Ascending aorta (tissue), 2 donors: ENCODE measurements around the gene CHI3L1. TPM values are rescaled to one million over a fixed set of nuclear protein-coding genes. Genes with fewer than 3 reads are reported as not detected.

Source experiments
- DNase-seq, 2 donors: peaks; one replicate each; pipeline ENCODE4 v3.0.0-alpha.2; 2019; ENCODE audit warnings: low spot score in 2 of 2
- H3K27ac ChIP-seq, 2 donors: fragments of 200-600 bp; sonication (generic); one replicate each; pipeline ENCODE4 v1.5.1; 2016 to 2017; ENCODE audit warnings: mild to moderate bottlenecking in 1 of 2
- H3K27me3 ChIP-seq: fragments of 200-600 bp; sonication (generic); one replicate; pipeline ENCODE4 v1.5.1; 2017
- H3K36me3 ChIP-seq, 2 donors: fragments of 200-600 bp; sonication (generic); one replicate each; pipeline ENCODE4 v1.5.1; 2016
- H3K4me1 ChIP-seq, 2 donors: fragments of 200-600 bp; sonication (generic); one replicate each; pipeline ENCODE4 v1.5.1; 2016 to 2017; ENCODE audit warnings: mild to moderate bottlenecking in 1 of 2
- H3K4me3 ChIP-seq, 2 donors: fragments of 200-600 bp; sonication (generic); one replicate each; pipeline ENCODE4 v1.5.1; 2016 to 2017; ENCODE audit warnings: mild to moderate bottlenecking in 1 of 2
- H3K9me3 ChIP-seq, 2 donors: fragments of 200-600 bp; sonication (generic); one replicate each; pipeline ENCODE4 v1.5.1; 2016
- intact Hi-C: fragments of 100-400 bp; cut with DNase I; formaldehyde crosslinking; loops from one replicate; pipeline ENCODE4 v1.15.1; 2023
- total RNA-seq: library from RNA; depleted of rRNA; stranded (reverse); fragments of >200 nt; gene quantifications from one replicate; pipeline ENCODE4 v1.1.0, GENCODE V29; 2016
- TF ChIP-seq, protein P1 (sequence below), 3 experiments: fragments of 200-600 bp in 2 of 3; fragments of 450-650 bp in 1 of 3; sonication (generic) in 2 of 3; IDR thresholded peaks; one replicate each; pipeline ENCODE4 v1.5.1; 2016 to 2019; ENCODE audit warnings: antibody characterized with exemption in 3 of 3, mild to moderate bottlenecking in 1 of 3, moderate library complexity in 1 of 3

CHI3L1 gene
- total RNA-seq, 1 donor from 2014 or later: 73.8 TPM

DNA sequence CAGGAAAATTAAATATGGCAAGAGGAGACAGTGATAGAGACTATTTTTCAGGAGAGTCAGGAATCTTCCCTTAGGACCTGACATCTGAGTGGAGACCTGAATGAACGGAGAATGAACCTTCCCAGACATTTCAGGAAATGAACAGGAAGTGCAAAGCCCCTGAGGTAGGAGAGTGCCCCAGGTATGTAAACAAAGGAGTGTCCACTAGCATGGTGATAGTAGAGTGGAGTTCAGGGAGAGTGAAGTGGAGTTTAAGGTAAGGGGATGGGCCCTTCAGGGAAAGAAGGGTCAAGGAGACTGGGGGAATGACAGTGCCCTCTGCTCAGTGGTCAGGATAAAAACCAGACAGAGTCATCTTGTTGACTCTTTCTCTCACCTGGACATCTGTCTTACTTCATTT lies 30.2 kb downstream of the CHI3L1 start:
- TF ChIP-seq, protein P1, sequence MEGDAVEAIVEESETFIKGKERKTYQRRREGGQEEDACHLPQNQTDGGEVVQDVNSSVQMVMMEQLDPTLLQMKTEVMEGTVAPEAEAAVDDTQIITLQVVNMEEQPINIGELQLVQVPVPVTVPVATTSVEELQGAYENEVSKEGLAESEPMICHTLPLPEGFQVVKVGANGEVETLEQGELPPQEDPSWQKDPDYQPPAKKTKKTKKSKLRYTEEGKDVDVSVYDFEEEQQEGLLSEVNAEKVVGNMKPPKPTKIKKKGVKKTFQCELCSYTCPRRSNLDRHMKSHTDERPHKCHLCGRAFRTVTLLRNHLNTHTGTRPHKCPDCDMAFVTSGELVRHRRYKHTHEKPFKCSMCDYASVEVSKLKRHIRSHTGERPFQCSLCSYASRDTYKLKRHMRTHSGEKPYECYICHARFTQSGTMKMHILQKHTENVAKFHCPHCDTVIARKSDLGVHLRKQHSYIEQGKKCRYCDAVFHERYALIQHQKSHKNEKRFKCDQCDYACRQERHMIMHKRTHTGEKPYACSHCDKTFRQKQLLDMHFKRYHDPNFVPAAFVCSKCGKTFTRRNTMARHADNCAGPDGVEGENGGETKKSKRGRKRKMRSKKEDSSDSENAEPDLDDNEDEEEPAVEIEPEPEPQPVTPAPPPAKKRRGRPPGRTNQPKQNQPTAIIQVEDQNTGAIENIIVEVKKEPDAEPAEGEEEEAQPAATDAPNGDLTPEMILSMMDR (IDR thresholded peaks at IDR 0.05): no peak
- Histone ChIP-seq H3K4me3 (no peak overlapping the region), H3K9me3 (peaks cover 0 to 4% of the 10 kb centered on the region in 2 donors), H3K27me3 (no peaks in the 10 kb centered on the region), H3K36me3 (no peaks in the 10 kb centered on the region), H3K4me1 (no peaks in the 10 kb centered on the region), H3K27ac (no peak overlapping the region)
- intact Hi-C loops: no loop called here
- DNase-seq: no peak

DNA sequence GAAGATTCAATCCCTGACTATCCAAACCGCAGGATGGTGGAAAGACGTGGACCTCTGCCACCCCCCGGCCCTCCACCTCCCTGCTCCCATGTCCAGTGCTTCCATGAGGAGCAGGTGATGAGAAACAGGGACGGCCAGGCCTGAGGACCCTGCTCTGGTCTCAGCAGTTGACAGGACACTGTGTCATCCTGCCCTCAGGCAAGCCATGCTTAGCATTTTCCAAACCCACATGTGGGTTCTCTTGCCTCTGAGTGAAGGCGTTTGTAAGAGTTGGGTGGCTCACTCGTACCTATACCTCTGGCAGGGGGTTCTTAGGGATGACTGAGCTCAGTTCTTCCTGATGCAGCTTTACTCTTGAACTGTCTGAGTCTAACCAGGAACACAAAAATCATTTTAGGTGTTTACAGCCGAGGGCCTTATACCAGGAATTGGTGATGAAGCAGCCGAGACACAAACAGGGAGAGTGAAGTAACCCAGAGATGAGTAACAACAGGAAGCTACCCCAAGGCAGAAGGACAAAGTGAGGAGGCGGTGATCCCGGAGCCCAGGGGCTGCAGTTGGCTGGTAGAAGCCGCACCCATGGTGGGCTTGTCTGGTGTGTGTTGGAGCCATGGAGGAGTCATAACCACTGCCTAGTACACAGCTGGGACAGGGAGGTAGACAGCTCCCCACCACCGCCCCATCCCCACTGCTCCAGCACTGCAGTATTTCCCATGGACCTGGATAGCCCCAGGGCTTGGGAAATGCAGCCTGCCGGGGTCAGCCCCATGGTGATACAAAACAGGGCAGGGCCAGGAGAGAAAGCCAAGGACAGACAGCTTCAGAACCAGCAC lies 32.3 kb downstream of the CHI3L1 start:
- H3K27ac ChIP-seq: no peak overlapping the region
- H3K4me3 ChIP-seq: no peak overlapping the region
- no peaks in the 10 kb centered on the region for H3K36me3 ChIP-seq
- intact Hi-C loops: no loop called here
- peaks cover 0 to 4% of the 10 kb centered on the region in 2 donors for H3K9me3 ChIP-seq
- no peaks in the 10 kb centered on the region for H3K27me3 ChIP-seq
- TF ChIP-seq, protein P1 (IDR thresholded peaks at IDR 0.05): no peak
- no peak for DNase-seq
- H3K4me1 ChIP-seq: no peaks in the 10 kb centered on the region

DNA sequence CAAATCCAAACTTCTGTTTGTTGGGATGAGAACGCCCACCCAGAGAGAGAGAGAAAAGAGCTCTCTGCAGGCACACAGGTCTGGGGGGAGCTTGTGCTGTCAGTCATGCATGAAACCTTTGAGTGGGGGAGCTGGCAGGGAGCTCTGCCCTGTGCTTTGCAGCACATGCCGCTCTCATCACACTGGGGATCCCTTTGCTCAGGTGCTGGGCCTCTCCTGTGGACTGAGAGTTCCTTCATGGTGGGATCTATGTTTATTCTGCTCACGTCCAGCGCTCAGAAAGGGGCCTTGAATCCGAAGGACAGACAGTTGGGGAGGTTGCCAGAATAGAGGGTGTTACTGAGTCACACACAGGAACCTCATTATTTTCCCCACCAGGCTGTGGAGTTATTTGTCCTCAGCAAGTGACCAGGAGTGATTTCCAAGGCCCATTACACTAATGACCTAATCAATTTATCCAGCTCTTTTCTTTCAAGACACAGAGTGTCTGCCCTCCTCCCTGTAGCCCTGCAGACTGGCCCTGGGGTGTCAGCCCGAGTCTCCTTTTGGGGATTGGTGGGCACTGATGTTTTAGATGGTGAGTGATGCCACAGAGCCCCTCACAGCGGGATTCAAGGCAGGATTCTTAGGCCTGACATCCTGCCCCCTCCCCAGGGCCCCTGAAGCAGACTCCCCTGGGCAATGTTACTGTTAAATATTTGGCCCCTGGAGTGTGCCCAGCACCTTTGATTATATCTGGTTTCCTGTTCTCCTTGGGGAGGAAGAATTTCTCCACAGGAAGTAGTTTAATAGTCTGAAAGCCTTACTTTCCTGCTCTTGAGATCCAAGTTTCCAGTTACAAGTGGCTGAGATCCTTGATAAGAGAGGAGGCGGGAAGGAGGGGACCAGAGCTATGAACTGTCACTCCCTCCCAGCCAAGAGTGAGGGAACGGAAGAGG lies 33.2 kb downstream of the CHI3L1 start:
- Histone ChIP-seq H3K9me3 (peaks cover 0 to under 1% of the 10 kb centered on the region in 2 donors), H3K36me3 (no peaks in the 10 kb centered on the region), H3K27me3 (no peaks in the 10 kb centered on the region), H3K27ac (no peak overlapping the region), H3K4me3 (no peak overlapping the region), H3K4me1 (no peaks in the 10 kb centered on the region)
- intact Hi-C loops: no loop called here
- no peak for DNase-seq
- TF ChIP-seq, protein P1 (IDR thresholded peaks at IDR 0.05): no peak

DNA sequence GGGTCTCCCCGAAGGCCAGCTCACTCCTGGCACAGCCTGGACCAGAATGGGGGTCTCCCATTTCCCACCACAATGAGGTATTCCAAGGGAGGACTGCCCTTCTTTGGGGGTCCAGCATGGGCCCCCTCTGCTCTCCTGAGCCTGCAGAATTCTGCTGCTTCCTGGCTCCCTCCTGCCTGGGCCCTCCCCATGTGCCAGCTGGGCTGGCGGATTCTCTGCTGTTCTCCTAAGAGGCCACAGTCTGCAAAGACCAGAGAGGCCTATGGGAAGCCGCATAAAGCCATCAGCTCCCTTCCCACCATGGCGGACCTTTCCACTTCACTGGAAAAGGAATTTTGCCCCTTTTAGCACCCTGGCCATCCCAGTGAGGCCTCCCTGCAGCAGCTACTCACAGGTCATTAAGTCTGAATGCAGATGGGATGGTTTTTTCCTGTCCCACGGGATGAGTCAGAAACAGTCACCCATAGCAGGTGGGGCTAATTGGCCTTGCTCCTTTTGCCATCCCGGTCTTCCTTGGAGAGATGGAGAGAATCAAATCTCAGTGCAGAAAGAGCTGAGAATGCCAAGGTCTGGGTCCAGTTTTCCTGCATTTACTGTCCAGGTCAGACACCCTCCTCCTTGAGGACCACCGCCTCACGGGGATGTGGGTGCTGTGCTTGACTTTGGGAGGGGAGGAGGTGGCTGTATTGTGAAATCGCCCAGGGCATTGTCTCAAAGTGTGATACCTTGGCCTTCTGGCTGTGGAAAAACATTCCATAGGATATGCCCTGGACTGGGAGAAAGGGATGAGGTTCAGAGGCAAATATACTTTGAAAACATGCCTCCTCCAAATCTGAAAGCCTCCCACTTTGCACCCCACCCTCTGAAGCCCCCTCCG lies 34.1 kb downstream of the CHI3L1 start:
- no peak overlapping the region for H3K27ac ChIP-seq
- H3K4me3 ChIP-seq: no peak overlapping the region
- no peaks in the 10 kb centered on the region for H3K9me3 ChIP-seq
- DNase-seq: no peak
- H3K27me3 ChIP-seq: no peaks in the 10 kb centered on the region
- TF ChIP-seq, protein P1 (IDR thresholded peaks at IDR 0.05): no peak
- H3K36me3 ChIP-seq: no peaks in the 10 kb centered on the region
- no peaks in the 10 kb centered on the region for H3K4me1 ChIP-seq
- intact Hi-C loops: no loop called here
